Subcutaneous preadipocyte (primary cell): ENCODE results near the gene ST8SIA2. TPM values are rescaled to one million over a fixed set of nuclear protein-coding genes. Genes with fewer than 3 reads are reported as not detected.

Source experiments
- small RNA-seq: library from RNA; depleted of rRNA; stranded (forward); fragments of <200 nt; gene quantifications from one replicate; pipeline ENCODE3, GENCODE V24; 2012
- total RNA-seq: library from RNA; depleted of rRNA; stranded (reverse); fragments of >200 nt; gene quantifications from 2 replicates; pipeline ENCODE4 v1.2.3, GENCODE V29; 2012

The ST8SIA2 gene, protein sequence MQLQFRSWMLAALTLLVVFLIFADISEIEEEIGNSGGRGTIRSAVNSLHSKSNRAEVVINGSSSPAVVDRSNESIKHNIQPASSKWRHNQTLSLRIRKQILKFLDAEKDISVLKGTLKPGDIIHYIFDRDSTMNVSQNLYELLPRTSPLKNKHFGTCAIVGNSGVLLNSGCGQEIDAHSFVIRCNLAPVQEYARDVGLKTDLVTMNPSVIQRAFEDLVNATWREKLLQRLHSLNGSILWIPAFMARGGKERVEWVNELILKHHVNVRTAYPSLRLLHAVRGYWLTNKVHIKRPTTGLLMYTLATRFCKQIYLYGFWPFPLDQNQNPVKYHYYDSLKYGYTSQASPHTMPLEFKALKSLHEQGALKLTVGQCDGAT
- not detected in 2 replicates for total RNA-seq

GRCh38 chr15:92393071-92393979 lies at the start of gene ST8SIA2:
TSS of gene ST8SIA2 (plus strand) at chr15:92393881. CDS start at chr15:92394065, 184 bp downstream.

Small RNA genes lying within 50 kb of the gene (small RNA-seq; reads per million reads assigned to genes)
- not detected for gene RF01233
